Esophagus mucosa (tissue), 1 donor: Measurements from ENCODE around the gene FA2H. TPM values are rescaled to one million over a fixed set of nuclear protein-coding genes. Genes with fewer than 3 reads are reported as not detected.
"Not testable (repeated sequence)": the region's sequence is repeated elsewhere in the genome, so short reads cannot be mapped to it uniquely, and the experiment has no call there.

Experiments used
- ATAC-seq: fragments of 200-7000 bp; cut with Tn5 transposase; one replicate; pipeline ENCODE4 v1.9.1; 2020
- total RNA-seq: library from RNA; stranded (reverse); gene quantifications from one replicate; pipeline ENCODE4 v1.2.4, GENCODE V29; 2023
- donor health status: DM: yes; HTN: yes; CAD: no.

The FA2H gene
- total RNA-seq, 1 donor from 2014 or later: 1.3 TPM

- ATAC-seq: not testable (repeated sequence)
These were observed 52.5 kb downstream of the FA2H start for GRCh38 chr16:74722156-74722555.

DNA sequence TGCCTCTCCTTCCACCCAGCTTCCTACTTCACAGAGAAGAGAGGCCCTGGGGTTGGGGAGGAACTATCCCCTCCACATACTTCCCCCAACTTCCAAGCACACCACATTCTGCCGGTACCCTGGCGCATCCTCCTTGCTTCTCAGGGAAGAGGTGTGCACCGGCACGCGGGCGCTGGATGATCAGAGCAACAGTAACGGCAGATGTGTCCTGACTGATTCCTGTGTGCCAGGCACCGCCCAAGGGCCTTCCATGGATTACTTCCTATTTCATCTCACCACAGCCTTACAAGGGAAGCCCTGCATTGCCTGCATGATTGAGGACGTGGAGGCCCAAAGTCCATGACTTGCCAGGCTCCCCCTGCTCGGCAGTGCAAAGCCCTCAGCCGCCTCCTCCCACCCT is 52.9 kb downstream of the FA2H start:
- no peak for ATAC-seq

- no peak for ATAC-seq
These were observed 54.0 kb downstream of the FA2H start for GRCh38 chr16:74720579-74720978.

DNA sequence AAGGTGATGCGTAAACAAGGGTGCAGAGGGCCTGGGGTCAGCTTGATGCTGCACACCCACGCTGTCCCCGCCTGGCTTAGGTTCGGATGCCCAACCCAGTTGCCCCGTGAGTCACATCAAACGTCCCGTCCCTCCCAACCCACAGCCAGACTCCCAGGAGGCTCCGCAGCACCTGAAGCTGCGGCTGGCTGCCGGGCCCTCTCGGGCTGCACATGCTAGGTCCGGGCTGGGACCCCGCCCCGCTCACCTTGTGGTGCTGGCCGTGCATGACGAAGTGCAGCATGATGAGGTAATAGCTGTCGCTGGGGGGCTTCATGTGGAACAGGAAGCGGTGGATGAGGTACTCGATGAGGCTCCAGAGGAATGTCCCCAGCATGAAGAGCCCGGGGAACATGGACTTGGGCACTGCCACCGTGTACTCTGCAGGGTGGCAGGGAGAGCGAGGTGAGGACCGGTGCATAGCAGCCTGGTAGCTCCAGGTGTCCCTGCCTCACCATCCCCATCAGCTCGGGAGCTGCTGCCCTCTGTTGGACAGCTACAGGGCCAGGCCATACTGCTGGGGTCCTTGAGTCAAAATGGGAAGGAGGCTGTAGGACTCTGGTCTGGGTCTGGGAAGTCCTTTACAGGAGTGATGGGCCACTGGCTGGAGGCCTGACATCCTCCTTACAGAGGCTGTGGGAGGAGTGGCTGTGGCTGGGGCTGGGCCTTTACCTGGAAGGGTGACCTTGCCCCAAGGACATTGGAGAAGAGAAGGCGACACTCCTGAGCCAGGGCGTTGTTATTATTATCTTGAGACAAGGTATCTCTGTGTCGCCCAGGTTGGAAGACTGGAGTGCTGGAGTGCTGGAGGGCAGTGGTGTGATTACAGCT is 55.6 kb downstream of the FA2H start:
- peak; percentile 16 for ATAC-seq

DNA sequence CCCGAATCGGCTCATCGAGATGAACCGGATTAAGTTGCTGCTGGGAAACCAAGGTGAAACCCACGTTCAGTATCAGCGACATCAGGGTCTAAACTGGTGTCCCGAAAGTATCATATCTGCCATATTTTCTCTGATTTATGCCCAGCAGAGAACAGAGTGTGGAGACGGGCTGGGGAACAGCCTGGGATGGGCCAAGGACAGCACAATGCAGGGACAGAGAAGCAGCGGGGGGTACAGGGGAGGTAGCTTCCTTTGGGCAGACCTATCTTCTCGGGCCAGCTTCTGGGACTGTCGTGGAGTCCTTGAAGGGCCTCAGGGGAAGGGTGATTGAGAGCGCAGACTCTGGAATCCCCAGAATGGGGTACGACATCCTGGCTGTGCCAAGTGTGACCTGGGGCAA is 56.5 kb downstream of the FA2H start:
- ATAC-seq: no peak

DNA sequence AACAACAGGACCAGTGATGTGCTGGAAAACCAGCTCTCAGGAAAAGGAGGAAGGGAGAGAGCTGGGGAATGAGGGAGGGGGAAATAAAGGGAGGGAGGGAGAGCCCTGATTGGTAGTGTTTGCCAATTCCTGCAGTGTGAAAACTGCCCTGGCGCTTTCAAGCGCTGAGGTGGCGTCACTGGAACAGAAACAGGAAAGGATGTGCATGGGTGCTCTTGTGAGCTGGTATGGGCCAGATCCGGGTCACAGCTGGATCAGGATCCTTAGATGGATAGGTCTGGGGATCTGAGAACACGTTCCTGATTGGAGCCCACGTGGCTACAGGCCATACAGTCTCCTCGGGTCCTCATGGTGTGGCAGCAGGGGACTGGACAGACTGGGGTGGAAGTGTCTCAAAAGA is 57.3 kb downstream of the FA2H start:
- ATAC-seq: no peak

- no peak for ATAC-seq
These were observed 58.3 kb downstream of the FA2H start for GRCh38 chr16:74716355-74716754.

GRCh38 chr16:74713876-74714275 is 60.7 kb downstream of the FA2H start:
- no peak for ATAC-seq

GRCh38 chr16:74713325-74713724 is 61.3 kb downstream of the FA2H start:
- no peak for ATAC-seq

GRCh38 chr16:74711938-74712337 is 62.7 kb downstream of the FA2H start:
- ATAC-seq: no peak

DNA sequence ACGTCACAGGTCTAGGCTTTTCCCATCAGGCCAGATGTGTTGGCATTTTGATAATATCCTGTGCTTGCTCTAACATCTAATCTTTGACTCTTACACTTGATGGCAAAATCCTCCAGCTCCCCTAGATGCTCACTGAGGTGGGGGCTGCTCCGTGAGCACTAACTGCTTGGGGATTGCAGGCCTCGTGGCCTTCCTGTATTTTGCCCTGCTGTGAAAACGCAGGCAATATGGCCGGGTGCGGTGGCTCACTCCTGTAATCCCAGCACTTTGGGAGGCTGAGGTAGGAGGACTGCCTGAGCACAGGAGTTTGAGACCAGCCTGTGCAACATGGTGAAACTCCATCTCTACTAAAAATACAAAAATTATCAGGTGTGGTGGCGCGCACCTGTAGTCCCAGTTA is 64.2 kb downstream of the FA2H start:
- ATAC-seq: no peak

GRCh38 chr16:74709441-74709877 is 65.2 kb downstream of the FA2H start:
- peak; percentile 94 for ATAC-seq

GRCh38 chr16:74700438-74701225 is 74.0 kb downstream of the FA2H start, which contains the start of gene MLKL:
TSS of gene MLKL (minus strand) at chr16:74700862. CDS start at chr16:74695757, 5,105 bp downstream.
- ATAC-seq: peak; percentile 77

DNA sequence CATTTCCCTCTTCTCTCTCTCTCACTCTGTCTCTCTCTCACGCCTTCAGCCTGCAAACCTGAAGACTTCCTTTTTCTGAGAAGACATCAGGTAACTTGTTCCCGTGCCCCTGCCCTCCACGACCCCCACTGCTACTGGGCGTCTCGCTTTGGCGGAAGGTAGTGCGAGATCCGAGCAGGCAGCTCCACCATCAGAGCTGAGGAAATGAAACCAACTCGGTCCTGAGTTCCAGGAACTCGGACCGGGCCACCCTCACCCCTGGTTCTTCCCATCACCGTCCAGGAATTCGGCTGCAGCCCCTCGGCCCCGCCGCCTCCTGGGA is 74.5 kb downstream of the FA2H start:
- ATAC-seq: peak; percentile 10

DNA sequence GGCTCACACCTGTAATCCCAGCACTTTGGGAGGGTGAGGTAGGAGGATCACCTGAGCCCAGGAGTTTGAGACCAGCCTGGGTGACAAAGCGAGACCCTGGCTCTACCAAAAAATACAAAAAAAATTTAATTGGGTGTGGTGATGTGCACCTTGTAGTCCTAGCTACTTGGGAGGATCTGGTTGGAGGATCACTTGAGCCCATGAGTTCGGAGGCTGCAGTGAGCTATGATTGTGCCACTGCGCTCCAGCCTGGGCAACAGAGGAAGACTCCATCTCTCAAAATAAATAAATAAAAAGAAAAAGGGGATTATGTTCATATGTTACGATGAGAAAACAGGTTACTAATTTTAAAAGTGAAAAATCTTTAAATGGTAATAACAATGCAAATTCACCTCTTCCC is 75.0 kb downstream of the FA2H start:
- no peak for ATAC-seq

GRCh38 chr16:74698222-74698621 is 76.4 kb downstream of the FA2H start:
- ATAC-seq: no peak

GRCh38 chr16:74695450-74696422 is 78.9 kb downstream of the FA2H start:
- ATAC-seq: peak; percentile 89

GRCh38 chr16:74691093-74691855 is 83.3 kb downstream of the FA2H start:
- no peak for ATAC-seq

DNA sequence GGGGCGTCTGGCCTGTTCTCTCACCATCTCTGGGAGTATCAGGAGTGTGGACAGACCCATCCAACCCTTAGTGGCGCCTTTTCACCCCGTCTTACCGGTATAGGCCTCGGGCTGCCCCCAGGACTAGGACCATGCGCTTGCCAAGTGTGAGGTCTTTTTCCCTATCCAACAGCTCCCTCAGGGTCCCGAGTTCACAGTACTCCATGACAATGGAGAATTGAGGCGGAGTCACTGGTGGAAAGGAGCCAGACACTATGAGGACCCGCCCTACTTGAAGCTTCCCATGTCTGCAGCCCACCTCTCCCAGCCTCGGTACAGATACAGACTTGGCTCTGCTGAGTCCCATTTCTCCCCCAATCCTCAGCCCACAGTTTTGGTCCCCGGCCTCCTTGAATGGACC is 92.1 kb downstream of the FA2H start:
- no peak for ATAC-seq

- no peak for ATAC-seq
These were observed 93.9 kb downstream of the FA2H start for GRCh38 chr16:74680681-74681080.

DNA sequence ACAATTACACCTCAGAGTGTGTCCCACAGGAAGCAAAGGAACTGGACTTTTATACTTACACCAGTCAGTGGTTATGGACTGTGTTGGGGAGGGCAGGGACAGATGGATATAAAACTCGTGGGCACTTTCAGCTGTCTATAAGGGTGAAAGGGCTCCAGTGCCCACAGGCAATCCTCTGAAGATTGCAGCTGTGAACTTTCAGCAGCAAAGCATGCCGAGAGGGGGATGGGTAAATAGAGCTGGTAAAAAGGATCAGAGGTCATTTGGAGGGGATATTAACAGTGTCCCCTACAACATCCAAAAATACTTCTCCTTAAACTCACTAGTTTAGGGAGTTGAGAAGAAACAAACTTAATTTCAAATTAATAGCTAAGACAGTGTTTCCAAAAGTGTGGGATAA is 94.6 kb downstream of the FA2H start:
- ATAC-seq: no peak

DNA sequence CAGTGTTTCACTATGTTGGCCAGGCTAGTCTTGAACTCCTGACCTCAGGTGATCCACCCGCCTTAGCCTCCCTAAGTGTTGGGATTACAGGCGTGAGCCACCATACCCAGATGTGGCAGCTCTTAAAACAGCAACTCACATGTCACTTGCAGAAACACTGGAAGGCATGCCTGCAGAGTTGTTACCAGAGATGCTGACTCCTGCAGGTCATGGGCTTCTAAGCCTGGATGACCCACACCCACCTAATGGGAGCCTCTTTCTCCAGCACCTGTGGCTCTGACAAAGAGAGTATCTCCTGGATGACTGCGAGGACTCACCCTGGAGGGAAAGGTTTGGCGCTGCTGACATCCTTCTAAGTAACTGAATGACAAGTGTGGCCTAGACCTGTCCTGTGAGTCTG is 96.8 kb downstream of the FA2H start:
- ATAC-seq: no peak
